Sigmoid colon (tissue), 4 donors: ENCODE results near the gene NUTM2A.
"Not testable (repeated sequence)": the region's sequence is repeated elsewhere in the genome, so short reads cannot be mapped to it uniquely, and the experiment has no call there.

Experiments used
- EP300 ChIP-seq, 4 donors: sonication (generic); formaldehyde crosslinking; IDR thresholded peaks; one replicate each; pipeline ENCODE4 v1.6.1; 2017; ENCODE audit warnings: antibody characterized with exemption in 4 of 4
- POLR2A ChIP-seq, 2 donors: fragments of 450-650 bp; IDR thresholded peaks; one replicate each; pipeline ENCODE4 v1.6.1; 2016; ENCODE audit warnings: antibody characterized with exemption in 2 of 2, mild to moderate bottlenecking in 2 of 2, moderate library complexity in 2 of 2
- POLR2AphosphoS5 ChIP-seq, 4 donors: sonication (generic); formaldehyde crosslinking; IDR thresholded peaks; one replicate each; pipeline ENCODE4 v1.6.1; 2017; ENCODE audit warnings: antibody characterized with exemption in 4 of 4
- TF ChIP-seq, protein P1 (sequence below), 4 experiments: fragments of 450-650 bp in 3 of 4; fragments of 200-600 bp in 1 of 4; IDR thresholded peaks; one replicate each; pipeline ENCODE4 v1.5.1; 2016 to 2019; ENCODE audit warnings: antibody characterized with exemption in 4 of 4, mild to moderate bottlenecking in 3 of 4, moderate library complexity in 2 of 4

DNA sequence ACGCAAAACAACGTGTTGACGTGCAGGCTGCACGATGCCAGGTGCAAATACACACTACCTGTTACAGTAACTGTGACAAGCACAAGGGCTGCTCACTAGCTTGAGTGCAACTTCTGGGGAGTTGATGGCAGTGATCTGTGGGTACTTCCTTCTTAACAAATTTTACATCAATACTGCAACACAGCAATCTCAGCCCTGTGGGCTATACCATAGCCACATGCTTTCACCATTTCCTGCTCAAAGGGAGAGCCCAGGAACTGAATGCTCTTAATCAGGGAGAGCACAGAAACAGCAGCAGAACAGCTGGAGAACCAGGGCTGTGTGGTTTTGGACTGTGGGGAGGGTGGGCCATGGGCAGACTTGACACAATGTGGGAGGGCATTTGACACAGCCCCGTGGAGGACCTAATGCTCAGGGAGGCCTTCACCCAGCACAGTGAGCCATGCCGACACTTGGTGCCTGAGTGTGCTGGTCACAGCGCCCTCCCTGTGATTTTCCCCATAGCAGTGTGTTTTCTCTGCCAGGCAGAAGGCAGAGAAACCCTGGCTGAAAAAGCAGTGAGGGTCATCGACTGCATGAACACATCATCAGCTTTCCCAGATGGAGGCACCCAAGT is 12.0 kb upstream of the NUTM2A start:
- TF ChIP-seq, protein P1, sequence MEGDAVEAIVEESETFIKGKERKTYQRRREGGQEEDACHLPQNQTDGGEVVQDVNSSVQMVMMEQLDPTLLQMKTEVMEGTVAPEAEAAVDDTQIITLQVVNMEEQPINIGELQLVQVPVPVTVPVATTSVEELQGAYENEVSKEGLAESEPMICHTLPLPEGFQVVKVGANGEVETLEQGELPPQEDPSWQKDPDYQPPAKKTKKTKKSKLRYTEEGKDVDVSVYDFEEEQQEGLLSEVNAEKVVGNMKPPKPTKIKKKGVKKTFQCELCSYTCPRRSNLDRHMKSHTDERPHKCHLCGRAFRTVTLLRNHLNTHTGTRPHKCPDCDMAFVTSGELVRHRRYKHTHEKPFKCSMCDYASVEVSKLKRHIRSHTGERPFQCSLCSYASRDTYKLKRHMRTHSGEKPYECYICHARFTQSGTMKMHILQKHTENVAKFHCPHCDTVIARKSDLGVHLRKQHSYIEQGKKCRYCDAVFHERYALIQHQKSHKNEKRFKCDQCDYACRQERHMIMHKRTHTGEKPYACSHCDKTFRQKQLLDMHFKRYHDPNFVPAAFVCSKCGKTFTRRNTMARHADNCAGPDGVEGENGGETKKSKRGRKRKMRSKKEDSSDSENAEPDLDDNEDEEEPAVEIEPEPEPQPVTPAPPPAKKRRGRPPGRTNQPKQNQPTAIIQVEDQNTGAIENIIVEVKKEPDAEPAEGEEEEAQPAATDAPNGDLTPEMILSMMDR (IDR thresholded peaks at IDR 0.05): not testable (repeated sequence)
- not testable (repeated sequence) for TF ChIP-seq EP300, POLR2AphosphoS5, POLR2A (IDR thresholded peaks at IDR 0.05)
